Ovary (tissue), 3 donors: ENCODE data around the gene USP20.

Source experiments
- CTCF ChIP-seq, 3 donors: fragments of 450-650 bp in 2 of 3; fragments of 200-600 bp in 1 of 3; IDR thresholded peaks; one replicate each; pipeline versions ENCODE4 v1.5.1 to v1.8.0; 2016 to 2022; ENCODE audit warnings: antibody characterized with exemption in 3 of 3, mild to moderate bottlenecking in 1 of 3
- POLR2A ChIP-seq: fragments of 450-650 bp; IDR thresholded peaks from one replicate; pipeline ENCODE4 v1.6.1; 2017; ENCODE audit warnings: antibody characterized with exemption, mild to moderate bottlenecking, moderate library complexity
- donor health status: DM: no; HTN: no; CAD: no.

- TF ChIP-seq POLR2A (no peak), CTCF (IDR thresholded peaks at IDR 0.05) (no peak)
These were observed 18.4 kb downstream of the USP20 start for GRCh38 chr9:129853614-129854013.
